HT-29 (cell line): ENCODE results near the gene PRKCE. TPM values are rescaled to one million over a fixed set of nuclear protein-coding genes. Genes with fewer than 3 reads are reported as not detected.

Experiments used
- DNase-seq: peaks from one replicate; pipeline ENCODE4 v3.0.0-alpha.2; 2015; ENCODE audit warnings: low spot score
- total RNA-seq: library from RNA; depleted of rRNA; stranded (reverse); fragments of >200 nt; shearing (Covaris generic); gene quantifications from 2 replicates; pipeline ENCODE4 v1.2.3, GENCODE V29; 2014

Gene PRKCE
- total RNA-seq, 1 experiment from 2014 or later, result 17.7 TPM

DNA sequence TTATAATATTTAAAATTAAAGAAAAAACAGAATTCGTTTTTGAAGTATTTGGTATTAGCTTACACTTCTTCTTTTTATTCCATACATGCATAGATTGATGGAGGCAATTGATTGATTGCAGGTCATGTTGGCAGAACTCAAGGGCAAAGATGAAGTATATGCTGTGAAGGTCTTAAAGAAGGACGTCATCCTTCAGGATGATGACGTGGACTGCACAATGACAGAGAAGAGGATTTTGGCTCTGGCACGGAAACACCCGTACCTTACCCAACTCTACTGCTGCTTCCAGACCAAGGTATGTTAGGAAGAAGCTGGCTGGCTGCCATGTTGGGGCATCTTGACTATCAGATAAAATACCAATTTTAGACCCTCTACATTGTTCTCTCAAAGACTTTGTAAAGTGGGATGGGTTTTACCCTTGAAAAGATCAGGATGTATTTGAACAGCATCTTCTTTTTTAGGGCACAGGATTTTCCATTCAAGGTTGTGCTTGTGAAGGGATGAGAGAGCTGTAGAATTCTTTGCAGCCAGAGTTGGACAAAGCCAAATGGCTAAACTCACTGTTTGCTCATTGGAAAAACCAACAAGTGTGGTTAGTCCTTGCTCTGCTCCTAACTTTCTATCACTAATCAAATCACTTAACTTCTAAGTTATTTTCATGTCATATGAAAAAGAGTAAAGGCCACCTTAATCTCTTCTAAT lies 358.9 kb downstream of the PRKCE start:
- no peak for DNase-seq

DNA sequence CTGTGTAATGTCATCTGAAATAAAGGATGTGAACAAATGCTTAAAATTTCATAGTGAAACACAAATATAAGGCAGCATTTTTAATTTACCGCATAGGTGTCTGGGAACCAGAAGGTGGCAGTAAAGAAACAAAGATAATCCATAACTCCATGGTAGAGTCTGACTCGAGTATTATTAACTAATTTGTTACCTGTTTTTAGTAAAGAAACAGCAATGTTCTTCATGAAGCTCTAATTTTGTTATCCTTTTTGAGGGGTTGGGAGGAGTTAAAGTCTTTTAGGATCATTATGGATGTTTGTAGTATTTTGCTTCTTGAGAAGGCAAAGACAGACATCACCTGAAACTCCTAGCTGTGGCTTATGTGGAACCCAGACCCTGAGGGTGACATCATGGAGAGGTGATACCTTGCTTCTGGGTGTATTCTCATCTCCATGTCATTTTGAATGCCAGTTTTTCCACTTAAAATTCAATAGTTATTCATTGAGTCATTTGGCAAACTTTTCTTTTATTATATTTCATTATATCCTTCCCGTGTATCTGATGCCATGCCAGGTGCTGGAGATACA lies 359.5 kb downstream of the PRKCE start:
- peak; percentile 56 for DNase-seq

- DNase-seq, result no peak
Observed at GRCh38 chr2:46012618-46013240, 361.3 kb downstream of the PRKCE start.

GRCh38 chr2:46013726-46014125 lies 362.3 kb downstream of the PRKCE start:
- DNase-seq, result no peak

- DNase-seq, result no peak
Observed at GRCh38 chr2:46014911-46015654, 363.6 kb downstream of the PRKCE start.

GRCh38 chr2:46015671-46016070 lies 364.2 kb downstream of the PRKCE start:
- DNase-seq, result no peak

DNA sequence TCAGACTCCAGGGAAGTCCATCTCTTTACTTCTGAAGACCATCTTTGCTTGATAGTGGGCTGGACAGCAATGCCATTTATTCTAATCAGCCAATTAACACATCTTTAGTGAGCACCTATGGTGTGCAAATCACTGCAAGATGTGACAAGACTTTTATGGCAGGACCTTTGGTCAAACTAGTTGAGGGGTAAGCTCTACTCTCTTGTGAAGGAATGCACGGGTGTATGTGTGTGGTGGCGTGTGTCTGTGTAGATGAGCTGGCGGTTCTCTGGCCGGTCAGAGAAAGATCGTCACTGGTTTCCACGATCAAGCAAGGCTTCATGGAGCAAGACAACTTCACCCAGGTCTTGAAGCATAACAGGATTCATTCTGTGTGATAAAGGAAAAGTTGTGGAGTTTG lies 364.6 kb downstream of the PRKCE start:
- DNase-seq, result no peak

DNA sequence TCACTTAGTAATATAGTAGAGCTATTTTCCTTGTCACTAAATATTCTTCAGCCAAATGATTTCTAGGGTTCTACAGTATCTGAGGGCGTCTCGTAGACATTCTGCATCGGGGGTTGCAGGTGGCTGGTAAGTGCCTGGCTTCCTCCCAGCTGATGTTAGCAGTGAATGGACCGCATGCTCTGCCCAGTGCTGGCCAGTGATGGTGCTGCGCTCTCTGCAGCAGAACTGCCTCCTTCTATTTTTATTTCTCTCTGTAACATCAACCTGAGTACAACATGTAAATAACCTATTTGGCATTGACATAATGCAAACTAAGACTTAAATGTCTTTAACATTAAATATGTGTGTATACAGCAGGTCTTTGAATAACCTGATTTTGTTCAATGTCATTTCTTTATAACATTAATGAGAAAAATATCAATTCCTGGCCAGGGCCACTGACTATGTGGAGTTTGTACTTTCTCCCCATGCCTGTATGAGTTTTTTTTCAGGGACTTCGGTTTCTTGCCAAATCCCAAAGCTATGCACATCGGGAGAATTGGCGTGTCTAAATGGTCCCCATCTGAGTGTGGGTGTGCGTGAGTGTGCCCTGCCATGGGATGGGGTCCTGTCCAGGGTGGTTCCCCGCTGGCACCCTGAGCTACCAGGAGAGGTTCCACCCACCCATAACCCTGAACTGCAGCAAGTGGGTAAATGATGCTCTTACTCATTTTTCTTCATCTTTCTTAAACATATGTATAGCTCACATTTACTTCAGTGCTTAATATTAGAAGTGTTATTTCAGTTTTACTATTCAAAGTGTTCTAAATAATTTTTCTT lies 367.5 kb downstream of the PRKCE start:
- no peak for DNase-seq

DNA sequence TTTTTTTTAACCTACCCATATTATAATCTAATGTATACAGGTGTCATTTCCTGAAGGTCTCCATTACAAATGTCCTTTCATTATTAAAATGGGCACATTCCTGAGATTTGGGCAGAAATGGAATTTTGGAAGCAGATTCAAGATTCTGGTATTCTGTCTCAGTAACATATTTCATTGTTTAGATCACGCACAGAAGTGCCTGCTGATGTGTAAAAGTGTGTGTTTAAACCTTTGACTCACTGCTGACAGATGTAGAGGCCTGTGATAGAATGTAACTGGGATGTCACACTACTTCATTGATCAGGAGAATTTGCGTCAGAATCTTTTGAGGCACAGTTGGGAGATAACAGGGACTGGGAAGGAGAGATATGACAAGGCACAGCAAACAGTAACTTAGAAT lies 368.9 kb downstream of the PRKCE start:
- DNase-seq, result no peak

GRCh38 chr2:46023165-46023854 lies 371.8 kb downstream of the PRKCE start:
- no peak for DNase-seq

DNA sequence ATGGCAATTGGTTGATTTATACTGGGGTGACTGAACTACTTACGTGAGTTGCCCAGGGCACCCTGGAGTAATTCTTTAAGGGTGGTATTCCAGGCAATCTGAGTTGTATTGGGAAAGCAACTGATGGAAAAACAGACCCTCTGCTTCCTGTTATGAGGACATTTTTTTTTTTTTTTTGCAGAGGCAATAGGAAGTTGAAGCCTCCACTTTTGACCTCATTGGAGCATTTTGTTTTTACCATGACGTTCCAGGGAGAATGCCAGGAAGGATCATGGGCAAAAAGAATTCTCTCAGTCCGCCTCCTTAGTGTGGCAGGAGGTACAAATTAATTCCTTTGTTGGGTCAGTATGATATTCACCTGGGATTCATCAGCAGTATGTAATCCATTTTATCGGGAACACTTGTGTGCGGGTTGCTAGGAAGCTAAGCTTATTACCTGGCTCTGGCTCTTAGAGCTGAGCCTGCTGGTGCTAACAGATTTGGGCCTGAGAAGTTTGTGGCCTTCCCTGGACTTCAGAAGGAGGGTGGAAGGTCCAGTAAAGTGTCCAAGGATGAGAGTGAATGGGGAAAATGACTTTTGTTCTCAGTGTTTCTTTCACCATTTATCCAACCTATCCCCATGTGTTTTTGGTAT lies 372.8 kb downstream of the PRKCE start:
- no peak for DNase-seq

DNA sequence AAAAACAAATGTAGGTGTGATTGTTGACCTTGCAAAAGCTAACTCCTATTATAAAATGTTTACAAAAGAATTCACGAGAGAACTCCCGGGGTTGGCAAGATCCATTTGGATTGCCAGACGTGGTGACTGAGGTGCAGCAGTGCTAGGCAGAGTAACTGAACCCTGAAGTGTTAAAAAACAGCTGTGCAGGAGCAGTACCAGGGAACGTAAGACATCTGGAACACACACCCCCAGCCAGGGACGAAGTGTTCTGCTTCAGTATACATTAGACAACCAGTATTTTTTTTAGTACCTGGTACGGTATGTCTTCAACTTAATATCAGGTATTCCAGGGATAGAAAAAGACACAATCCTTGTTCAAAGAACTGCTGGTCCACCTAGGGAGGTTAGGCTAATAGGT lies 373.6 kb downstream of the PRKCE start:
- no peak for DNase-seq

GRCh38 chr2:46025676-46026075 lies 374.2 kb downstream of the PRKCE start:
- DNase-seq, result no peak

DNA sequence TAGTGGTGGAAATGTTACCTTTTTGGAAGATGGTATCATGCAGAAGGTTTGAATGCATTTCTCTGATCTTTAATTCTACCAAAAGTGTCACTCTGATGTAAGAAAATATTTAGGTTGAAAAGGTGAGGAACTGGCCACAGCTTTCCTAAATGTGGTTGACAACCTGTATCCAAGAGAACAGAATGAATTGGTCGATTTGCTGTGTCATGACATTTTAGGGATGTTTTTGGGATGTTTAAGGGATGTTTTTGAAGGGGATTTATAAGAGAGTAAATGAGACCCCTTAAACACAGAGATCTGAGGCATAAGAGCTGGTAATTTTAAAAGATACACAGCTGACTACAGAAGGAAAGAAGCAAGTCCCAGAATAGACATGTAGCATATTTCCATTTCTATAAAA lies 375.0 kb downstream of the PRKCE start:
- no peak for DNase-seq

DNA sequence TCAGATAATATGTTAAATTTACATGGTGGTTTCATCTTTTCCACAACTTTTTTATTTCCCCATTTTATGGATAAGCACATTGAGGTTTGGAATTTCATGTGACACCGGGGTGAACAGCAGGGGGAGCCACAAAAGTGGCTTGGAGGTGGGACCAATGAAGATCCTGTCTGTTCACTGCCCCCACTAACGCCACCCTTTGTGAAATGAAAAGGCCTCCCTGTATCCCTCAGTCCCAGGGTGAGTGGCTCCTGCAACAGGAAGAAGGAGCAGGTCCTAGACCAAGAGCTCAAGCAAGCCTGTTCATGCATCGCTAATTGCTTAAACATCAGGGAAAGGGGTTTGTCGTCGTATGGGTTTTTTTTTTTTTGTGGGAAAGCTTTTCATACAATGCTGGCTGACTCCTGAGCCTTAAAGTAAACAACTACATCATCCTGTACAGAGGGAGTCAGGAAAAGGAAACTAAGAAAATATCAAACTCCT lies 377.9 kb downstream of the PRKCE start:
- no peak for DNase-seq

GRCh38 chr2:46030330-46030729 lies 378.9 kb downstream of the PRKCE start:
- DNase-seq, result no peak

GRCh38 chr2:46032161-46032813 lies 380.8 kb downstream of the PRKCE start:
- DNase-seq, result no peak

DNA sequence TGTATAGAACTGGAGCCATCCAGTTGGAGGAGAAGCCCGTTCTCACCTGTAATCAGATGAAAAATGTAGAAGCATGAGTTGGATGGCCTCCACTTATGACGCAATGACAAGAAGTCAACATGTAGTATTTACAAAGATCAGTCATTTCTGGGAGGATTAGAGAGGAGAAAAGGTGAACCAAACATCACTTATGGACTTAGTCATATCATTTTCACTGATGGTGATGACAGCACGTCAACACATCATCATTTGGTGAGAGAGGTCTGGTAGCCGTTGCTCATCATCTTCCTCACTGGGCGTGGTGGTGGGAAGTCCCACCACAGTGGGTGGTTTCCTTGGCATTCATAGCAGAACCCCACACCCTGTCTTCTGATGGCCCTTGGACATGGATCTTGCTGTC lies 381.5 kb downstream of the PRKCE start:
- DNase-seq, result no peak

- no peak for DNase-seq
Observed at GRCh38 chr2:46034535-46034934, 383.1 kb downstream of the PRKCE start.

DNA sequence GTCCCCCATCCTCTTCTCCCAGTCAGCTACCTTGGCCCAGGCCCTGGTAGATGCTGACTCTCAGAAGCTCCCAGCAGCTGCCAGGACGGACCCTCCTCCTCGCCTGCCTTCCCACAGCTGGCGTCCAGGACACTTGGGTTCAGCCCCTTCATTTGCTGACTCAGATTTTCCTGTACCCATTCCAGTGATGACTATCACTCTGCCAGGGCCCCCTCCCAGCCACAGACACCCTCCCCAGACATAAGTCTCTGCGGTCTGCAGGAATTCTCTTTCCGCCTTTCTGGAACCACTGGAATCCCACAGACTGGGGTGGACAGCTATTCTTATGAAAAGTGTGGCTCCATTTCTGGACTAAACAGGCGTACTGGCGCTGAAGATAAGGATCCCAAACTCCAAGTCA lies 385.5 kb downstream of the PRKCE start:
- no peak for DNase-seq
